ENCODE data around the gene ABHD4. TPM values are rescaled to one million over a fixed set of nuclear protein-coding genes. Genes with fewer than 3 reads are reported as not detected.

ABHD4 gene
- total and polyA plus RNA-seq, 10 of the 15 experiments (the other 5 are each of a cell fraction or from before 2014, with no cell fraction given), result 5.4 to 28.7 (median 10.8) TPM

GRCh38 chr14:22650046-22650739, 52.1 kb downstream of the ABHD4 start:
- Histone ChIP-seq H4K20me1 (ENCODE audit: control insufficient read depth, insufficient read depth) (no peaks in the 10 kb centered on the region), H3K4me2 (ENCODE audit: control insufficient read depth, insufficient read depth) (no peak overlapping the region), H3K9me3 (replicated peaks; ENCODE audit: control insufficient read depth, insufficient read depth, low read length) (no peaks in the 10 kb centered on the region), H3K4me3 (no peak overlapping the region), H2AFZ (ENCODE audit: control insufficient read depth, low read depth, low read length) (no peak overlapping the region), H3K9ac (ENCODE audit: control insufficient read depth, insufficient read depth, low read length) (no peak overlapping the region), H3K79me2 (ENCODE audit: control insufficient read depth, insufficient read depth, low read length) (no peaks in the 10 kb centered on the region), H3K27me3 (replicated peaks in 1 of 2; ENCODE audit: control insufficient read depth in 2 of 2, insufficient read depth in 2 of 2, low read length in 1 of 2) (no peaks in the 10 kb centered on the region), H3K27ac (ENCODE audit: control insufficient read depth, insufficient read depth) (no peak overlapping the region), H3K36me3 (ENCODE audit: control insufficient read depth in 2 of 2, insufficient read depth in 2 of 2, low read length in 1 of 2) (no peaks in the 10 kb centered on the region), H3K4me1 (ENCODE audit: control insufficient read depth, insufficient read depth, low read length) (no peaks in the 10 kb centered on the region)
- ATAC-seq, result no peak
- TF ChIP-seq GABPA (IDR thresholded peaks at IDR 0.05; ENCODE audit: low read depth), result no peak
- TF ChIP-seq TCF7 (IDR thresholded peaks at IDR 0.05; ENCODE audit: borderline replicate concordance), result no peak
- no peak for TF ChIP-seq NBN (IDR thresholded peaks at IDR 0.05)
- TF ChIP-seq KDM1A (IDR thresholded peaks at IDR 0.05; ENCODE audit: borderline replicate concordance), result no peak
- no peak for TF ChIP-seq ZBED1 (IDR thresholded peaks at IDR 0.05; ENCODE audit: borderline replicate concordance)
- RAD21 ChIA-PET (ENCODE audit: unreplicated experiment), result interaction anchor here (1.2 to 3.9 kb wide), 4 partner anchors 10 to 94 kb away, joined by 3 to 116 read pairs (median 12); no protein-coding TSS in a partner anchor
- no peak for FAIRE-seq
- intact Hi-C loops (cut with micrococcal nuclease; ENCODE audit: unreplicated experiment) (loop anchor here (5.0 to 10.0 kb wide), 3 partner anchors 63 to 335 kb away; partner anchors contain the start of gene DAD1), in situ Hi-C loops (cut with MboI) (loop anchor here (5.0 kb wide), 2 partner anchors 78 to 268 kb away; no protein-coding TSS in a partner anchor)
- POLR2A ChIA-PET, result interaction anchor here (0.6 to 1.9 kb wide), 2 partner anchors 92 to 296 kb away, joined by 3 to 5 read pairs; no protein-coding TSS in a partner anchor
- CTCF ChIA-PET, result interaction anchor here (1.3 to 9.9 kb wide), 5 partner anchors 8 to 264 kb away, joined by 3 to 206 read pairs (median 6); no protein-coding TSS in a partner anchor
- SMC1A ChIA-PET (ENCODE audit: uncharacterized antibody, unreplicated experiment), result interaction anchor here (1.0 to 4.9 kb wide), 7 partner anchors 9 to 260 kb away, joined by 3 to 113 read pairs (median 14); no protein-coding TSS in a partner anchor
- 69% methylated on average over 7 of the region's 7 CpGs for WGBS (ENCODE audit: insufficient coverage, insufficient replicate concordance, low lambda C conversion rate, missing lambda C conversion rate)
- DNase-seq (ENCODE audit: low read depth, low spot score), result no peak
- no TSS peak for BruUV-seq (replicated peaks)
